ENCODE measurements around the gene MRPL22. TPM values are rescaled to one million over a fixed set of nuclear protein-coding genes. Genes with fewer than 3 reads are reported as not detected.

Gene MRPL22
- total RNA-seq, 1 donor from 2014 or later: 31.2 TPM

- Histone ChIP-seq H3K4me1 (no peaks in the 10 kb centered on the region), H3K9me3 (no peaks in the 10 kb centered on the region), H3K27ac (no peak overlapping the region), H3K36me3 (no peaks in the 10 kb centered on the region), H3K4me3 (no peak overlapping the region), H3K27me3 (ENCODE audit: low read depth) (no peaks in the 10 kb centered on the region)
- TF ChIP-seq, protein P1, sequence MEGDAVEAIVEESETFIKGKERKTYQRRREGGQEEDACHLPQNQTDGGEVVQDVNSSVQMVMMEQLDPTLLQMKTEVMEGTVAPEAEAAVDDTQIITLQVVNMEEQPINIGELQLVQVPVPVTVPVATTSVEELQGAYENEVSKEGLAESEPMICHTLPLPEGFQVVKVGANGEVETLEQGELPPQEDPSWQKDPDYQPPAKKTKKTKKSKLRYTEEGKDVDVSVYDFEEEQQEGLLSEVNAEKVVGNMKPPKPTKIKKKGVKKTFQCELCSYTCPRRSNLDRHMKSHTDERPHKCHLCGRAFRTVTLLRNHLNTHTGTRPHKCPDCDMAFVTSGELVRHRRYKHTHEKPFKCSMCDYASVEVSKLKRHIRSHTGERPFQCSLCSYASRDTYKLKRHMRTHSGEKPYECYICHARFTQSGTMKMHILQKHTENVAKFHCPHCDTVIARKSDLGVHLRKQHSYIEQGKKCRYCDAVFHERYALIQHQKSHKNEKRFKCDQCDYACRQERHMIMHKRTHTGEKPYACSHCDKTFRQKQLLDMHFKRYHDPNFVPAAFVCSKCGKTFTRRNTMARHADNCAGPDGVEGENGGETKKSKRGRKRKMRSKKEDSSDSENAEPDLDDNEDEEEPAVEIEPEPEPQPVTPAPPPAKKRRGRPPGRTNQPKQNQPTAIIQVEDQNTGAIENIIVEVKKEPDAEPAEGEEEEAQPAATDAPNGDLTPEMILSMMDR (IDR thresholded peaks at IDR 0.05): no peak
- no peak for ATAC-seq
- no peak for DNase-seq
- intact Hi-C loops (cut with DNase I): no loop called here
Measured at GRCh38 chr5:155010881-155011280, 70.0 kb downstream of the MRPL22 start.

DNA sequence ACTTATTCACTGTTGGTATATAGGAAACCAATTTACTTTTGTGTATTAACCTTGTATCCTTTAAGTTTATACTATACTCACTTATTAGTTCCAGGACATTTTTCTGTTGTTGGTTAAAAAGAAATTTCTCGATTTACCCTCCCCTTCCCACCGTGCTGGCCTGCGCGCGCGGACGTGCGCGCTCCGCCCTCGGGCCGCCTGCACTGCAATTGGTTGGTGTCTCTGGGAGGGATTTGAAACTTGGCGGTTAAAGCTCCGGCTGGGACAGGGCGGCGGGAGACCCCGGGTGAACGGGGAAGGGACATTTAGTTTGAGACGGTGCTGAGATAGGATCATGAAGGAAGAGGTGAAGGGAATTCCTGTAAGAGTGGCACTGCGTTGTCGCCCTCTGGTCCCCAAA, 72.7 kb downstream of the MRPL22 start, which contains the start of gene KIF4B:
Gene KIF4B, plus strand, starts transcription at position 230 of the 400 bp plus-strand sequence. Its CDS starts 105 bp downstream, at position 335.
- intact Hi-C loops (cut with DNase I): no loop called here

GRCh38 chr5:155015239-155015638, 74.4 kb downstream of the MRPL22 start:
- ATAC-seq: no peak

More for the DNA sequence above, 72.7 kb downstream of the MRPL22 start, which contains the start of gene KIF4B:
- no peak within 1 kb of the TSS for H3K4me3 ChIP-seq
- no peaks in the 10 kb centered on the region for H3K36me3 ChIP-seq
- DNase-seq: no peak
- no peaks in the 10 kb centered on the region for H3K4me1 ChIP-seq
- TF ChIP-seq, protein P1 (IDR thresholded peaks at IDR 0.05): no peak
- no peak for ATAC-seq
- no peaks in the 10 kb centered on the region for H3K27me3 ChIP-seq (ENCODE audit: low read depth)
- H3K9me3 ChIP-seq: no peaks in the 10 kb centered on the region
- H3K27ac ChIP-seq: no peak within 1 kb of the TSS

DNA sequence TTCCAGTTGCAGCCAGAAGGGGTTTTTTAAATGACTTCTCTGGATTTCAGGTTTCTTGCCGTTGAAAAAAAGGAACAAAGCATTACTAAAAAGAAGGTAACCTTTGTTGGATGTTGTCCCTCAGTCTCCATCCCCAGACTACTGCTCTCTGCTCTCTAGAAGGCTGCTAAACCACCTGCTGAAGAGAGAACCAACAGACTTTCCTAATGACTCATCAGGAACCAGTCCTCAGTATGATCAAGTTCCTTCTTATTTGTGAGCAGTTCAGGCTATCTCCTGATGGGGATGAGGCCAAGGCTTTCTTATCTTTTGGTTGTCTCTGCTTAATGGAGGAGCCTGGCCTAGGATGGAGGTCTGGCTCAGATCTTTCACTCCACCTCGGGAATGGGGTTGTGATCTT, 76.7 kb downstream of the MRPL22 start:
- no peaks in the 10 kb centered on the region for H3K36me3 ChIP-seq
- no peak overlapping the region for H3K27ac ChIP-seq
- H3K4me3 ChIP-seq: no peak overlapping the region
- DNase-seq: no peak
- no peak for ATAC-seq
- no peaks in the 10 kb centered on the region for H3K9me3 ChIP-seq
- intact Hi-C loops (cut with DNase I): no loop called here
- H3K4me1 ChIP-seq: no peaks in the 10 kb centered on the region
- H3K27me3 ChIP-seq (ENCODE audit: low read depth): no peaks in the 10 kb centered on the region
- TF ChIP-seq, protein P1 (IDR thresholded peaks at IDR 0.05): no peak

More at GRCh38 chr5:155015239-155015638, 74.4 kb downstream of the MRPL22 start:
- Histone ChIP-seq H3K27ac (no peak overlapping the region), H3K36me3 (no peaks in the 10 kb centered on the region), H3K9me3 (no peaks in the 10 kb centered on the region), H3K4me3 (no peak overlapping the region), H3K27me3 (ENCODE audit: low read depth) (no peaks in the 10 kb centered on the region), H3K4me1 (no peaks in the 10 kb centered on the region)
- intact Hi-C loops (cut with DNase I): no loop called here
- DNase-seq: no peak
- TF ChIP-seq, protein P1 (IDR thresholded peaks at IDR 0.05): no peak

Other genes with a start within 250 kb of the MRPL22 start
- 143 TPM for gene LARP1, start 185.7 kb upstream of the MRPL22 start, total RNA-seq
- gene FAXDC2, start 90.5 kb upstream of the MRPL22 start, total RNA-seq: 72.7 TPM
- gene CNOT8, start 82.4 kb upstream of the MRPL22 start, total RNA-seq: 106 TPM
- gene GEMIN5, start 2.9 kb upstream of the MRPL22 start, total RNA-seq: 13.4 TPM
- gene KIF4B, start 72.7 kb downstream of the MRPL22 start, total RNA-seq: not detected

Data from lower lobe of right lung (tissue), 2 donors.